Left ventricle myocardium inferior (tissue), 1 donor: ENCODE measurements around the gene RDH16. TPM values are rescaled to one million over a fixed set of nuclear protein-coding genes. Genes with fewer than 3 reads are reported as not detected.

Source experiments
- DNase-seq: peaks from one replicate; pipeline ENCODE4 v3.0.0-alpha.2; 2020
- H3K27ac ChIP-seq: fragments of 200-600 bp; replicated peaks from 2 replicates; pipeline ENCODE4 v1.8.0; 2021
- H3K27me3 ChIP-seq: fragments of 200-600 bp; 2 replicates; pipeline ENCODE4 v1.8.0; 2021; ENCODE audit warnings: low read depth
- H3K36me3 ChIP-seq: fragments of 200-600 bp; 2 replicates; pipeline ENCODE4 v1.8.0; 2021
- H3K4me1 ChIP-seq: fragments of 200-600 bp; 2 replicates; pipeline ENCODE4 v1.8.0; 2021
- H3K4me3 ChIP-seq: fragments of 200-600 bp; 2 replicates; pipeline ENCODE4 v1.8.0; 2021; ENCODE audit warnings: mild to moderate bottlenecking, moderate library complexity
- H3K9me3 ChIP-seq: fragments of 200-600 bp; replicated peaks from 2 replicates; pipeline ENCODE4 v1.8.0; 2021
- CTCF ChIP-seq: fragments of 200-600 bp; IDR thresholded peaks from 2 replicates; pipeline ENCODE4 v1.8.0; 2021; ENCODE audit warnings: antibody characterized with exemption, mild to moderate bottlenecking, borderline replicate concordance
- intact Hi-C: fragments of 100-400 bp; cut with micrococcal nuclease; formaldehyde crosslinking; loops from one replicate; pipeline ENCODE4 v1.11.0; 2022
- total RNA-seq: library from RNA; stranded (reverse); fragmentation: NEBNext Ultra II Directional; extraction: Animal tissue kit (Norgen Biotek cat#: 25700); gene quantifications from one replicate; pipeline ENCODE4 v1.2.1, GENCODE V29; 2021
- donor health status: DM: no; HTN: yes; CAD: no; lungs with severe emphysema.

The RDH16 gene
- total RNA-seq, 1 donor from 2014 or later, result 0.19 TPM

- H3K36me3 ChIP-seq, result peaks cover 7% of the 10 kb centered on the region
These were observed 1.0 kb upstream of the RDH16 start for GRCh38 chr12:56958422-56958821.

GRCh38 chr12:56955631-56956256 is 1.7 kb downstream of the RDH16 start:
- no peak for DNase-seq
- H3K36me3 ChIP-seq, result peaks cover 15% of the 10 kb centered on the region
- H3K4me1 ChIP-seq, result no peaks in the 10 kb centered on the region
- no peak for TF ChIP-seq CTCF
- peaks cover 14% of the 10 kb centered on the region for H3K9me3 ChIP-seq
- intact Hi-C loops, result no loop called here
- no peaks in the 10 kb centered on the region for H3K27me3 ChIP-seq
- no peak overlapping the region for H3K4me3 ChIP-seq
- H3K27ac ChIP-seq, result no peak overlapping the region

More at GRCh38 chr12:56958422-56958821, 1.0 kb upstream of the RDH16 start:
- H3K9me3 ChIP-seq, result peaks cover 14% of the 10 kb centered on the region
- intact Hi-C loops, result no loop called here
- H3K4me1 ChIP-seq, result no peaks in the 10 kb centered on the region
- H3K27me3 ChIP-seq, result no peaks in the 10 kb centered on the region
- no peak overlapping the region for H3K4me3 ChIP-seq
- TF ChIP-seq CTCF, result no peak
- H3K27ac ChIP-seq, result no peak overlapping the region
- no peak for DNase-seq

- no peak for TF ChIP-seq CTCF
- no peaks in the 10 kb centered on the region for H3K4me1 ChIP-seq
- H3K36me3 ChIP-seq, result peaks cover 15% of the 10 kb centered on the region
- no peaks in the 10 kb centered on the region for H3K27me3 ChIP-seq
- no peak overlapping the region for H3K27ac ChIP-seq
- peaks cover 14% of the 10 kb centered on the region for H3K9me3 ChIP-seq
- H3K4me3 ChIP-seq, result no peak overlapping the region
- intact Hi-C loops, result no loop called here
- DNase-seq, result no peak
These were observed 2.5 kb downstream of the RDH16 start for GRCh38 chr12:56954958-56955355.

- Histone ChIP-seq H3K4me1 (no peaks in the 10 kb centered on the region), H3K27me3 (no peaks in the 10 kb centered on the region), H3K27ac (no peak overlapping the region), H3K9me3 (peaks cover 11% of the 10 kb centered on the region), H3K4me3 (no peak overlapping the region), H3K36me3 (peaks cover 15% of the 10 kb centered on the region)
- intact Hi-C loops, result no loop called here
- no peak for DNase-seq
- TF ChIP-seq CTCF, result no peak
These were observed 3.1 kb downstream of the RDH16 start for GRCh38 chr12:56954057-56954957.

GRCh38 chr12:56953314-56953713 is 4.1 kb downstream of the RDH16 start:
- Histone ChIP-seq H3K4me3 (no peak overlapping the region), H3K36me3 (peaks cover 11% of the 10 kb centered on the region), H3K27me3 (no peaks in the 10 kb centered on the region), H3K9me3 (peaks cover 2% of the 10 kb centered on the region), H3K4me1 (no peaks in the 10 kb centered on the region), H3K27ac (no peak overlapping the region)
- TF ChIP-seq CTCF, result no peak
- intact Hi-C loops, result no loop called here
- DNase-seq, result no peak
